SH-SY5Y (cell line): Measurements from ENCODE around the gene TBC1D10A.

Source experiments
- GATA2 ChIP-seq: IDR thresholded peaks from 2 replicates; pipeline ENCODE4 v1.6.1; 2011; ENCODE audit warnings: mild to moderate bottlenecking, low read depth, low read length
- GATA3 ChIP-seq: IDR thresholded peaks from 2 replicates; pipeline ENCODE4 v1.6.1; 2011; ENCODE audit warnings: low read depth, mild to moderate bottlenecking, low read length, moderate library complexity

DNA sequence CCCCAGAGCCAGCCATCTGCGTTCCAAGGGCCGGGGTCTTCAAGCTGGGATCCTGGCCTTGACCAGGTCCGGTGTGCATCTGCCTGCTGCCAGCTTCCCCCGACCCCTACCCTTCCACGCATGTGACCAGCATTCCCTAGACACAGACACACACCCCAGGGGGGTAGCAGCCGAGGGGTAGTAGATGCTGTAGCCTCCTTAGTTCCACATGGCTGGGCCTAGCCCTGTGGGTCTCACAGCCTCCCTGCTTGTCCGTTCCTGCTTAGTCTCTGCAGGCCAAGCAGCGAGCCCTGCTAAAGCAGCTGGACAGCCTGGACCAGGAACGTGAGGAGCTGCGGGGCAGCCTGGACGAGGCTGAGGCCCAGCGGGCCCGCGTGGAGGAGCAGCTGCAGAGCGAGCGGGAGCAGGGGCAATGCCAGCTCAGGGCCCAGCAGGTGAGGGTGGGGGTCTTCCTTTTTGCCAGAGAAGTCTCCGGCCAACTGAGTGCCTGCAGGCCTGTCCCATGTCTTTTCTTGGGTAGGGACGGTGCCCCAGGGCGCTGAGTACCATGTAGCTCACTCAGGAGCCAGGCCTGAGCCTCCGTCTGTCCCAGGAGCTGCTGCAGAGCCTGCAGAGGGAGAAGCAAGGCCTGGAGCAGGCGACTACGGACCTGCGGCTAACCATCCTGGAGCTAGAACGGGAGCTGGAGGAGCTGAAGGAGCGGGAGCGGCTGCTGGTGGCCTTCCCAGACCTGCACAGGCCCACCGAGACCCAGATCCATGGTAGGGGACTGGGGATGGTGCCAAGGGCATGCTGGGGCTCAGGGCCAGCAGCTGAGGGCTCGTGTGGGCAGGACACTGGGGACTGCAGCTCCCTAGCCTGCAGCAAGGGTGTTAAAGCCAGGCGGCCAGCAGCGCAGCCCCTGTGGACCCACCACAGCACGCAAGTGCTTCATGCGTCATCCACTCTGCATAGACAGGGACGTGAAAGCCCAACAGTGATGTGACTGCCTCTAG lies 46.9 kb upstream of the TBC1D10A start:
- no peak for TF ChIP-seq GATA2
- TF ChIP-seq GATA3 = no peak
